HCT116 (cell line): ENCODE results near the gene CRIP1. TPM values are rescaled to one million over a fixed set of nuclear protein-coding genes. Genes with fewer than 3 reads are reported as not detected.

Experiments used
- ATAC-seq: fragments of 200-7000 bp; cut with Tn5 transposase; 2 replicates; pipeline ENCODE4 v1.9.1; 2020; ENCODE audit warnings: mild to moderate bottlenecking, moderate library complexity
- BruUV-seq: library from RNA; stranded (reverse); fragments of 400-500 nt; replicated peaks from 2 replicates; lab custom pipeline; 2021; lab: Mats Ljungman, UMichigan
- CTCF ChIA-PET: fragments of 300-600 bp; sonication (Branson Sonifier 250); formaldehyde crosslinking; loops from one replicate; lab custom pipeline; 2021; ENCODE audit warnings: antibody characterized with exemption; lab: Charles Lee
- POLR2A ChIA-PET: fragments of 300-600, 350-600 bp; sonication (Branson Sonifier 250); formaldehyde crosslinking; loops from one replicate; lab custom pipeline; 2021; ENCODE audit warnings: antibody characterized with exemption; lab: Charles Lee
- RAD21 ChIA-PET, 2 experiments: fragments of 300-600 bp; sonication (Branson Sonifier 250); formaldehyde crosslinking; loops; one replicate each; lab custom pipeline; 2023; ENCODE audit warnings: low total read pairs in 2 of 2; ENCODE audit not compliant: uncharacterized antibody in 2 of 2, unreplicated experiment in 2 of 2, low non-redundant PET in 1 of 2; lab: Charles Lee
- DNase-seq: peaks from one replicate; pipeline ENCODE4 v3.0.0-alpha.2; 2010; ENCODE audit warnings: low read depth, low spot score
- H2AFZ ChIP-seq: fragments of 200-600 bp; shearing (Covaris generic), sonication (generic); 2 replicates; pipeline ENCODE4 v1.6.1; 2017; ENCODE audit warnings: low read depth, mixed run types, mixed read lengths, antibody characterized with exemption, low read length; ENCODE audit not compliant: poor library complexity, severe bottlenecking
- H3K27ac ChIP-seq: 2 replicates; pipeline ENCODE4 v1.5.1; 2012; ENCODE audit warnings: low read depth, low read length
- H3K27me3 ChIP-seq: fragments of 200-600 bp; sonication (generic); 2 replicates; pipeline ENCODE4 v1.6.1; 2016; ENCODE audit warnings: mixed run types, low read length, mixed read lengths; ENCODE audit not compliant: insufficient read depth
- H3K36me3 ChIP-seq, 2 experiments: fragments of 200-500 bp in 1 of 2; fragments of 200-600 bp in 1 of 2; sonication (Bioruptor generic) in 1 of 2; sonication (generic) in 1 of 2; 2 replicates each; pipeline versions ENCODE4 v1.5.1 to v1.6.1; 2014 to 2016; ENCODE audit warnings: low read length in 2 of 2, inconsistent platforms in 1 of 2, mixed read lengths in 1 of 2, mixed run types in 1 of 2; ENCODE audit not compliant: insufficient read depth in 2 of 2, control insufficient read depth in 1 of 2
- H3K4me1 ChIP-seq, 2 experiments: fragments of 200-600 bp in 1 of 2; sonication (generic) in 1 of 2; 2 replicates each; pipeline versions ENCODE4 v1.5.1 to v1.6.1; 2012 to 2017; ENCODE audit warnings: low read length in 2 of 2, inconsistent platforms in 1 of 2, mild to moderate bottlenecking in 1 of 2, mixed read lengths in 1 of 2, mixed run types in 1 of 2, moderate library complexity in 1 of 2; ENCODE audit not compliant: insufficient read depth in 2 of 2, control insufficient read depth in 1 of 2
- H3K4me2 ChIP-seq: fragments of 200-600 bp; sonication (generic); 2 replicates; pipeline ENCODE4 v1.6.1; 2017; ENCODE audit warnings: mixed run types, low read length, mixed read lengths
- H3K4me3 ChIP-seq, 2 experiments: fragments of 200-600 bp in 1 of 2; sonication (generic) in 1 of 2; replicated peaks in 1 of 2; 2 replicates each; pipeline ENCODE4 v1.5.1; 2011 to 2016; ENCODE audit warnings: low read length in 2 of 2, control low read depth in 1 of 2, low read depth in 1 of 2, mild to moderate bottlenecking in 1 of 2, mixed read lengths in 1 of 2, mixed run types in 1 of 2
- H3K79me2 ChIP-seq: fragments of 200-600 bp; sonication (generic); 2 replicates; pipeline ENCODE4 v1.6.1; 2017; ENCODE audit warnings: mild to moderate bottlenecking, mixed run types, low read length, moderate library complexity, mixed read lengths; ENCODE audit not compliant: insufficient read depth
- H3K9ac ChIP-seq: fragments of 200-600 bp; sonication (generic); 2 replicates; pipeline ENCODE4 v1.6.1; 2016; ENCODE audit warnings: low read length, mixed read lengths
- H3K9me2 ChIP-seq: fragments of 200-600 bp; sonication (generic), shearing (Covaris generic); 2 replicates; pipeline ENCODE4 v1.6.1; 2017; ENCODE audit warnings: mixed run types, mild to moderate bottlenecking, moderate library complexity; ENCODE audit not compliant: insufficient read depth
- H3K9me3 ChIP-seq, 2 experiments: fragments of 200-500 bp in 1 of 2; fragments of 200-600 bp in 1 of 2; sonication (Bioruptor generic) in 1 of 2; sonication (generic) in 1 of 2; 2 replicates each; pipeline ENCODE4 v1.6.1; 2014 to 2017; ENCODE audit warnings: low read length in 2 of 2, mixed read lengths in 2 of 2, inconsistent platforms in 1 of 2, low read depth in 1 of 2, mild to moderate bottlenecking in 1 of 2, mixed run types in 1 of 2, moderate library complexity in 1 of 2; ENCODE audit not compliant: control insufficient read depth in 1 of 2, insufficient read depth in 1 of 2
- H4K20me1 ChIP-seq: fragments of 200-600 bp; sonication (generic), shearing (Covaris generic); 2 replicates; pipeline ENCODE4 v1.6.1; 2017; ENCODE audit warnings: mixed run types, mild to moderate bottlenecking, moderate library complexity; ENCODE audit not compliant: insufficient read depth
- EGR1 ChIP-seq: IDR thresholded peaks from 2 replicates; pipeline ENCODE4 v1.6.1; 2012; ENCODE audit warnings: low read depth
- SRF ChIP-seq: IDR thresholded peaks from 2 replicates; pipeline ENCODE4 v1.6.1; 2012; ENCODE audit warnings: low read depth
- YY1 ChIP-seq: IDR thresholded peaks from 2 replicates; pipeline ENCODE4 v1.6.1; 2011; ENCODE audit warnings: low read length, low read depth, moderate library complexity, mild to moderate bottlenecking; ENCODE audit not compliant: insufficient replicate concordance; ENCODE audit errors: extremely low read depth
- intact Hi-C: fragments of 100-400 bp; cut with micrococcal nuclease; formaldehyde crosslinking; loops from 2 replicates; pipeline ENCODE4 v1.10.0; 2022
- total RNA-seq: library from RNA; stranded (reverse); gene quantifications from one replicate; pipeline ENCODE4 v1.2.1, GENCODE V29; 2021; ENCODE audit not compliant: unreplicated experiment

Gene CRIP1
- total RNA-seq, 1 experiment from 2014 or later: 260 TPM

GRCh38 chr14:105507247-105507646 is 20.6 kb downstream of the CRIP1 start:
- H3K4me2 ChIP-seq: no peak overlapping the region
- POLR2A ChIA-PET: no interaction called here

DNA sequence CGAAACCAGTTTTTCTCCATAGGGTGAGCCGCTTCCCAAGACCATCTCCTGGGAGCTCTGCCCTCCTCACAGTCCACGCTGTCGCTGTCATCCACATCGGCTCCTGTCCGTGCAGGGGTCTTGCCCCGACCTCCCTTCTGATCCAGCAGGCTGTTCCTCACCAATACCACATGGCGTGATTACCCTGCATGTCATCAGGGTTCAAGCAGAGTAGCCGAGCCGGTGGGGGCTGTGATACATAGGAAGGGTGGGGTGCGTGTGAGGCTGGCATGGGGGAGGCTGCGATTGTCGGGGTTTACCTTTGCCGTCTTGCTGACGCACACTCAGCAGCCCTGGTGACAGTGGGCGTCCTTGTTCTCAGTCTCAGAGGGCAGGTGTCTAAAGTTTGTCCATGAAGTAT is 21.4 kb downstream of the CRIP1 start:
- ChIA-PET POLR2A (no interaction called here), CTCF (no interaction called here), RAD21 (no interaction called here)
- TF ChIP-seq SRF (no peak), EGR1 (no peak)
- Histone ChIP-seq H3K4me2 (no peak overlapping the region), H4K20me1 (no peaks in the 10 kb centered on the region), H2AFZ (no peak overlapping the region), H3K9me2 (no peaks in the 10 kb centered on the region), H3K9me3 (no peaks in the 10 kb centered on the region), H3K4me1 (peaks cover 10 to 15% of the 10 kb centered on the region in 2 experiments), H3K27ac (no peak overlapping the region), H3K36me3 (no peaks in the 10 kb centered on the region), H3K9ac (no peak overlapping the region), H3K27me3 (no peaks in the 10 kb centered on the region), H3K79me2 (no peaks in the 10 kb centered on the region), H3K4me3 (no peak overlapping the region)
- ATAC-seq: no peak
- BruUV-seq: no TSS peak
- no peak for DNase-seq
- intact Hi-C loops: no loop called here

More at GRCh38 chr14:105507247-105507646, 20.6 kb downstream of the CRIP1 start:
- RAD21 ChIA-PET: no interaction called here
- H3K36me3 ChIP-seq: no peaks in the 10 kb centered on the region
- no TSS peak for BruUV-seq
- no peaks in the 10 kb centered on the region for H3K9me3 ChIP-seq
- H3K9ac ChIP-seq: no peak overlapping the region
- no peaks in the 10 kb centered on the region for H3K27me3 ChIP-seq
- DNase-seq: no peak
- H3K4me1 ChIP-seq: peaks cover 10 to 15% of the 10 kb centered on the region in 2 experiments
- H4K20me1 ChIP-seq: no peaks in the 10 kb centered on the region
- no peak for ATAC-seq
- CTCF ChIA-PET: interaction anchor here (0.6 kb wide), 1 partner anchor 18 kb away, joined by 3 read pairs; no protein-coding TSS in a partner anchor
- no peaks in the 10 kb centered on the region for H3K9me2 ChIP-seq
- H3K27ac ChIP-seq: no peak overlapping the region
- H3K4me3 ChIP-seq: no peak overlapping the region
- no peak overlapping the region for H2AFZ ChIP-seq
- intact Hi-C loops: no loop called here
- no peaks in the 10 kb centered on the region for H3K79me2 ChIP-seq
- TF ChIP-seq YY1: no peak
- TF ChIP-seq, all 23 proteins: peak for 0
